B cell (primary cell): ENCODE results near the gene AGFG2. TPM values are rescaled to one million over a fixed set of nuclear protein-coding genes. Genes with fewer than 3 reads are reported as not detected.
"Not testable (repeated sequence)": the region's sequence is repeated elsewhere in the genome, so short reads cannot be mapped to it uniquely, and the experiment has no call there.

Experiments
- ATAC-seq: fragments of 200-7000 bp; cut with Tn5 transposase; one replicate; pipeline ENCODE4 v1.10.0; 2021; ENCODE audit warnings: low read depth, mild to moderate bottlenecking, moderate number of reproducible peaks, moderate library complexity
- CTCF ChIA-PET: fragments of 350-600 bp; sonication (Branson Sonifier 250); formaldehyde crosslinking; loops from one replicate; lab custom pipeline; 2021; ENCODE audit warnings: antibody characterized with exemption, inconsistent platforms; lab: Charles Lee
- POLR2A ChIA-PET: fragments of 350-600 bp; sonication (Branson Sonifier 250); formaldehyde crosslinking; loops from one replicate; lab custom pipeline; 2021; ENCODE audit warnings: antibody characterized with exemption; lab: Charles Lee
- DNase-seq: peaks from one replicate; pipeline ENCODE4 v3.0.0; 2013
- H2AFZ ChIP-seq: 2 replicates; pipeline ENCODE4 v1.6.1; 2012; ENCODE audit warnings: mild to moderate bottlenecking, low read depth, low read length; ENCODE audit not compliant: insufficient read depth, poor library complexity, severe bottlenecking
- H3K27ac ChIP-seq, 2 donors: 1 replicate in 1 of 2; 2 replicates in 1 of 2; pipeline ENCODE4 v1.5.1; 2012 to 2013; ENCODE audit warnings: low read length in 2 of 2, mild to moderate bottlenecking in 2 of 2, moderate library complexity in 1 of 2
- H3K27me3 ChIP-seq, 4 experiments: fragments of 200-600 bp in 1 of 4; sonication (generic) in 1 of 4; replicated peaks in 1 of 4; 1 replicate in 2 of 4; 2 replicates in 2 of 4; pipeline versions ENCODE4 v1.6.1 to v1.7.0; 2013 to 2016; ENCODE audit warnings: low read length in 3 of 4, mild to moderate bottlenecking in 2 of 4, mixed read lengths in 1 of 4, moderate library complexity in 1 of 4; ENCODE audit not compliant: insufficient read depth in 4 of 4, control insufficient read depth in 3 of 4; ENCODE audit errors: control extremely low read depth in 1 of 4
- H3K36me3 ChIP-seq, 2 experiments: replicated peaks in 1 of 2; 1 replicate in 1 of 2; 2 replicates in 1 of 2; pipeline versions ENCODE4 v1.6.1 to v1.7.1; 2013; ENCODE audit warnings: low read length in 1 of 2; ENCODE audit not compliant: insufficient read depth in 2 of 2, control insufficient read depth in 1 of 2; ENCODE audit errors: control extremely low read depth in 1 of 2, extremely low read depth in 1 of 2
- H3K4me1 ChIP-seq, 2 donors: fragments of 200-600 bp in 1 of 2; sonication (generic) in 1 of 2; 1 replicate in 1 of 2; 2 replicates in 1 of 2; pipeline versions ENCODE4 v1.5.1 to v1.6.1; 2013 to 2017; ENCODE audit warnings: low read length in 2 of 2; ENCODE audit not compliant: control insufficient read depth in 2 of 2, insufficient read depth in 2 of 2
- H3K4me2 ChIP-seq: replicated peaks from 2 replicates; pipeline ENCODE3; 2012; ENCODE audit warnings: mild to moderate bottlenecking, low read depth, low read length; ENCODE audit not compliant: poor library complexity, severe bottlenecking
- H3K4me3 ChIP-seq, 5 experiments: fragments of 200-600 bp in 1 of 5; sonication (generic) in 1 of 5; 1 replicate in 3 of 5; 2 replicates in 2 of 5; pipeline versions ENCODE4 v1.5.1 to v1.7.0; 2011 to 2016; ENCODE audit warnings: low read length in 4 of 5, mild to moderate bottlenecking in 4 of 5, low read depth in 2 of 5, control low read depth in 1 of 5, moderate library complexity in 1 of 5; ENCODE audit not compliant: insufficient read depth in 1 of 5; ENCODE audit errors: control extremely low read depth in 1 of 5, extremely low read depth in 1 of 5
- H3K79me2 ChIP-seq: fragments of 200-600 bp; sonication (generic); one replicate; pipeline ENCODE4 v1.6.0; 2016; ENCODE audit warnings: low read length; ENCODE audit not compliant: control insufficient read depth, insufficient read depth
- H3K9ac ChIP-seq: fragments of 200-600 bp; sonication (generic); 2 replicates; pipeline ENCODE4 v1.6.1; 2017; ENCODE audit warnings: mild to moderate bottlenecking, low read length, moderate library complexity
- H3K9me3 ChIP-seq, 3 donors: one replicate each; pipeline versions ENCODE4 v1.6.1 to v1.7.1; 2013; ENCODE audit warnings: low read length in 2 of 3; ENCODE audit not compliant: control insufficient read depth in 2 of 3, insufficient read depth in 1 of 3; ENCODE audit errors: control extremely low read depth in 1 of 3
- H4K20me1 ChIP-seq: 2 replicates; pipeline ENCODE4 v1.6.0; 2012; ENCODE audit warnings: mild to moderate bottlenecking, low read length; ENCODE audit not compliant: insufficient read depth, control insufficient read depth, poor library complexity, severe bottlenecking
- H3K27ac Mint-ChIP-seq: one replicate; pipeline ENCODE4 v1.8.0; 2021; ENCODE audit warnings: mixed read lengths
- H3K27me3 Mint-ChIP-seq: one replicate; pipeline ENCODE4 v1.8.0; 2021; ENCODE audit warnings: mixed read lengths
- H3K4me1 Mint-ChIP-seq: one replicate; pipeline ENCODE4 v1.8.0; 2021; ENCODE audit warnings: mixed read lengths
- H3K4me3 Mint-ChIP-seq: one replicate; pipeline ENCODE4 v1.8.0; 2021; ENCODE audit warnings: mixed read lengths
- H3K9me3 Mint-ChIP-seq: one replicate; pipeline ENCODE4 v1.8.0; 2022; ENCODE audit warnings: mixed read lengths; ENCODE audit not compliant: insufficient read depth
- CTCF ChIP-seq: fragments of 200-600 bp; IDR thresholded peaks from one replicate; pipeline ENCODE4 v1.8.0; 2022; ENCODE audit warnings: antibody characterized with exemption, mild to moderate bottlenecking
- EZH2 ChIP-seq: IDR thresholded peaks from 2 replicates; pipeline ENCODE4 v1.6.1; 2012; ENCODE audit warnings: borderline replicate concordance, low read depth, mild to moderate bottlenecking, moderate library complexity, low read length; ENCODE audit not compliant: insufficient read depth, poor library complexity, severe bottlenecking
- WGBS: methylation state at CpG from one replicate; pipeline ENCODE4 v1.1.5; 2013; ENCODE audit warnings: missing lambda C conversion rate; ENCODE audit not compliant: insufficient coverage; 5-methylcytosine and 5-hydroxymethylcytosine counted together
- intact Hi-C: fragments of 100-400 bp; cut with micrococcal nuclease; formaldehyde crosslinking; loops from one replicate; pipeline ENCODE4 v1.10.0; 2022
- polyA plus RNA-seq: library from polyadenylated mRNA; depleted of rRNA; stranded (reverse); fragments of >200 nt; gene quantifications from 2 replicates; pipeline ENCODE4 v1.2.3, GENCODE V29; 2012
- total RNA-seq, 2 donors: library from RNA; stranded (reverse); fragments of 120-200 nt in 1 of 2; gene quantifications; 1 replicate in 1 of 2; 2 replicates in 1 of 2; pipeline versions ENCODE4 v1.2.3 to v1.2.4, GENCODE V29; 2013 to 2022

The AGFG2 gene
- total and polyA plus RNA-seq, 2 donors (not counting 1 experiment from before 2014, with no cell fraction given), result 11.0 TPM

GRCh38 chr7:100493476-100494264 is 45.3 kb upstream of the AGFG2 start:
- H3K79me2 ChIP-seq, result no peaks in the 10 kb centered on the region
- peak overlapping the region; percentile 45 for H3K9ac ChIP-seq
- ATAC-seq (peak; percentile 79), DNase-seq (peak; percentile 58)
- no peaks in the 10 kb centered on the region for H3K9me3 Mint-ChIP-seq
- ChIA-PET CTCF (interaction anchor here (1.0 to 3.5 kb wide), 8 partner anchors 11 to 141 kb away, joined by 3 to 21 read pairs (median 3); partner anchors contain the start of genes NYAP1 and TSC22D4), POLR2A (interaction anchor here (0.6 to 0.9 kb wide), 2 partner anchors 93 to 246 kb away, joined by 3 read pairs; no protein-coding TSS in a partner anchor)
- TF ChIP-seq EZH2, result no peak
- no peak for TF ChIP-seq CTCF
- 4% methylated on average over 49 of the region's 56 CpGs for WGBS
- H3K4me3 Mint-ChIP-seq, result peak overlapping the region; percentile 64
- H3K27me3 ChIP-seq, result peaks cover 0 to 41% (median 9%) of the 10 kb centered on the region in 4 experiments
- H3K9me3 ChIP-seq, result no peaks in the 10 kb centered on the region
- no peak overlapping the region for H3K27ac Mint-ChIP-seq
- H3K4me2 ChIP-seq, result peak overlapping the region; percentile 83
- peak overlapping the region in 3 of 5 experiments; percentile 11 to 50 (median 33) for H3K4me3 ChIP-seq
- peaks cover 32% of the 10 kb centered on the region for H3K27me3 Mint-ChIP-seq
- intact Hi-C loops, result no loop called here
- no peak overlapping the region for H3K27ac ChIP-seq
- H4K20me1 ChIP-seq, result no peaks in the 10 kb centered on the region
- no peaks in the 10 kb centered on the region for H3K36me3 ChIP-seq
- peaks cover 11% of the 10 kb centered on the region for H3K4me1 Mint-ChIP-seq
- H3K4me1 ChIP-seq, result peaks cover 7 to 13% of the 10 kb centered on the region in 2 donors
- H2AFZ ChIP-seq, result peak overlapping the region; percentile 62

GRCh38 chr7:100496509-100496908 is 42.5 kb upstream of the AGFG2 start:
- H2AFZ ChIP-seq, result no peak overlapping the region
- H3K27me3 ChIP-seq, result peaks cover 0 to 26% (median 9%) of the 10 kb centered on the region in 4 experiments
- 100% methylated on average over 1 of the region's 6 CpGs for WGBS
- no peak overlapping the region for H3K9ac ChIP-seq
- no peaks in the 10 kb centered on the region for H3K79me2 ChIP-seq
- Mint-ChIP-seq H3K27ac (no peak overlapping the region), H3K4me3 (no peak overlapping the region), H3K9me3 (no peaks in the 10 kb centered on the region), H3K27me3 (peaks cover 22% of the 10 kb centered on the region), H3K4me1 (peaks cover 11% of the 10 kb centered on the region)
- no peak overlapping the region for H3K27ac ChIP-seq
- no peak for TF ChIP-seq CTCF
- TF ChIP-seq EZH2, result no peak
- H3K36me3 ChIP-seq, result no peaks in the 10 kb centered on the region
- H3K4me3 ChIP-seq, result no peak overlapping the region
- intact Hi-C loops, result no loop called here
- no peaks in the 10 kb centered on the region for H3K9me3 ChIP-seq
- no peak overlapping the region for H3K4me2 ChIP-seq
- ChIA-PET POLR2A (no interaction called here), CTCF (interaction anchor here (0.7 to 1.7 kb wide), 3 partner anchors 27 to 274 kb away, joined by 4 to 5 read pairs (median 4); no protein-coding TSS in a partner anchor)
- no peaks in the 10 kb centered on the region for H4K20me1 ChIP-seq
- no peak for DNase-seq
- ATAC-seq, result no peak
- H3K4me1 ChIP-seq, result peaks cover 7 to 13% of the 10 kb centered on the region in 2 donors

GRCh38 chr7:100500743-100501142 is 38.3 kb upstream of the AGFG2 start:
- H3K27ac ChIP-seq, H3K4me2 ChIP-seq, H3K4me3 Mint-ChIP-seq, H2AFZ ChIP-seq, H3K4me3 ChIP-seq, H4K20me1 ChIP-seq, H3K9ac ChIP-seq, H3K9me3 ChIP-seq, DNase-seq, H3K27ac Mint-ChIP-seq, H3K4me1 Mint-ChIP-seq, H3K4me1 ChIP-seq, H3K79me2 ChIP-seq, H3K27me3 ChIP-seq, H3K27me3 Mint-ChIP-seq, ATAC-seq, POLR2A ChIA-PET, intact Hi-C loops, H3K9me3 Mint-ChIP-seq, H3K36me3 ChIP-seq: not testable (repeated sequence)
- CTCF ChIA-PET, result interaction anchor here (0.6 kb wide), 1 partner anchor 59 kb away, joined by 3 read pairs; no protein-coding TSS in a partner anchor
- whole genome bisulfite sequencing, result 92% methylated on average over 1 of the region's 2 CpGs
